Measurements from ENCODE around the gene GUCY1A2. TPM values are rescaled to one million over a fixed set of nuclear protein-coding genes. Genes with fewer than 3 reads are reported as not detected.
"Not testable (repeated sequence)": the region's sequence is repeated elsewhere in the genome, so short reads cannot be mapped to it uniquely, and the experiment has no call there.

Gene GUCY1A2
- total RNA-seq, 1 experiment from 2014 or later, result 0.10 TPM

- RAD21 ChIA-PET (ENCODE audit: low non-redundant PET in 1 of 2, low total read pairs in 2 of 2, uncharacterized antibody in 2 of 2, unreplicated experiment in 2 of 2); H3K4me3 ChIP-seq (replicated peaks in 1 of 2; ENCODE audit: low read depth in 1 of 2, low read length in 2 of 2); H2AFZ ChIP-seq (ENCODE audit: low read depth, low read length, poor library complexity, severe bottlenecking); DNase-seq (ENCODE audit: low read depth, low spot score); intact Hi-C loops (cut with micrococcal nuclease); H3K27ac ChIP-seq (ENCODE audit: low read depth, low read length); H3K4me2 ChIP-seq (ENCODE audit: low read length); H3K36me3 ChIP-seq (ENCODE audit: control insufficient read depth in 1 of 2, insufficient read depth in 2 of 2, low read length in 2 of 2); H3K9me3 ChIP-seq (ENCODE audit: control insufficient read depth in 1 of 2, insufficient read depth in 1 of 2, low read depth in 1 of 2, low read length in 2 of 2); BruUV-seq (replicated peaks); CTCF ChIA-PET; POLR2A ChIA-PET; H3K4me1 ChIP-seq (ENCODE audit: control insufficient read depth in 1 of 2, insufficient read depth in 2 of 2, low read length in 2 of 2); H3K9ac ChIP-seq (ENCODE audit: low read length); H4K20me1 ChIP-seq (ENCODE audit: insufficient read depth); H3K79me2 ChIP-seq (ENCODE audit: insufficient read depth, low read length); ATAC-seq; H3K9me2 ChIP-seq (ENCODE audit: insufficient read depth); H3K27me3 ChIP-seq (ENCODE audit: insufficient read depth, low read length): not testable (repeated sequence)
Observed at GRCh38 chr11:106826558-106826957, 191.7 kb downstream of the GUCY1A2 start.

GRCh38 chr11:106821826-106822225 is 196.4 kb downstream of the GUCY1A2 start:
- H3K9me2 ChIP-seq (ENCODE audit: insufficient read depth), result no peaks in the 10 kb centered on the region
- H3K4me2 ChIP-seq (ENCODE audit: low read length), result no peak overlapping the region
- no peaks in the 10 kb centered on the region for H3K4me1 ChIP-seq (ENCODE audit: control insufficient read depth in 1 of 2, insufficient read depth in 2 of 2, low read length in 2 of 2)
- no peaks in the 10 kb centered on the region for H4K20me1 ChIP-seq (ENCODE audit: insufficient read depth)
- intact Hi-C loops (cut with micrococcal nuclease), result no loop called here
- H3K9ac ChIP-seq (ENCODE audit: low read length), result no peak overlapping the region
- ATAC-seq (no peak), DNase-seq (ENCODE audit: low read depth, low spot score) (no peak)
- ChIA-PET RAD21 (ENCODE audit: low non-redundant PET in 1 of 2, low total read pairs in 2 of 2, uncharacterized antibody in 2 of 2, unreplicated experiment in 2 of 2) (no interaction called here), POLR2A (interaction anchor here (0.7 kb wide), 1 partner anchor 826 kb away, joined by 3 read pairs; no protein-coding TSS in a partner anchor), CTCF (no interaction called here)
- H3K9me3 ChIP-seq (ENCODE audit: control insufficient read depth in 1 of 2, insufficient read depth in 1 of 2, low read depth in 1 of 2, low read length in 2 of 2), result no peaks in the 10 kb centered on the region
- H3K36me3 ChIP-seq (ENCODE audit: control insufficient read depth in 1 of 2, insufficient read depth in 2 of 2, low read length in 2 of 2), result no peaks in the 10 kb centered on the region
- H3K79me2 ChIP-seq (ENCODE audit: insufficient read depth, low read length), result no peaks in the 10 kb centered on the region
- H3K27me3 ChIP-seq (ENCODE audit: insufficient read depth, low read length), result no peaks in the 10 kb centered on the region
- H2AFZ ChIP-seq (ENCODE audit: low read depth, low read length, poor library complexity, severe bottlenecking), result no peak overlapping the region
- BruUV-seq (replicated peaks), result no TSS peak
- H3K27ac ChIP-seq (ENCODE audit: low read depth, low read length), result no peak overlapping the region
- no peak overlapping the region for H3K4me3 ChIP-seq (replicated peaks in 1 of 2; ENCODE audit: low read depth in 1 of 2, low read length in 2 of 2)
- no peak for TF ChIP-seq EZH2 (IDR thresholded peaks at IDR 0.05)
- no peak for TF ChIP-seq RAD21 (IDR thresholded peaks at IDR 0.05; ENCODE audit: low read depth)
- no peak for TF ChIP-seq CBX3 (IDR thresholded peaks at IDR 0.05; ENCODE audit: low read depth)
- TF ChIP-seq EZH2phosphoT487 (IDR thresholded peaks at IDR 0.05; ENCODE audit: borderline replicate concordance), result no peak
- TF ChIP-seq FOSL1 (IDR thresholded peaks at IDR 0.05; ENCODE audit: low read depth), result no peak
- no peak for TF ChIP-seq ZNF274 (IDR thresholded peaks at IDR 0.05; ENCODE audit: low read depth, low read length)
- TF ChIP-seq, protein P1, sequence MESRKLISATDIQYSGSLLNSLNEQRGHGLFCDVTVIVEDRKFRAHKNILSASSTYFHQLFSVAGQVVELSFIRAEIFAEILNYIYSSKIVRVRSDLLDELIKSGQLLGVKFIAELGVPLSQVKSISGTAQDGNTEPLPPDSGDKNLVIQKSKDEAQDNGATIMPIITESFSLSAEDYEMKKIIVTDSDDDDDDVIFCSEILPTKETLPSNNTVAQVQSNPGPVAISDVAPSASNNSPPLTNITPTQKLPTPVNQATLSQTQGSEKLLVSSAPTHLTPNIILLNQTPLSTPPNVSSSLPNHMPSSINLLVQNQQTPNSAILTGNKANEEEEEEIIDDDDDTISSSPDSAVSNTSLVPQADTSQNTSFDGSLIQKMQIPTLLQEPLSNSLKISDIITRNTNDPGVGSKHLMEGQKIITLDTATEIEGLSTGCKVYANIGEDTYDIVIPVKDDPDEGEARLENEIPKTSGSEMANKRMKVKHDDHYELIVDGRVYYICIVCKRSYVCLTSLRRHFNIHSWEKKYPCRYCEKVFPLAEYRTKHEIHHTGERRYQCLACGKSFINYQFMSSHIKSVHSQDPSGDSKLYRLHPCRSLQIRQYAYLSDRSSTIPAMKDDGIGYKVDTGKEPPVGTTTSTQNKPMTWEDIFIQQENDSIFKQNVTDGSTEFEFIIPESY (IDR thresholded peaks at IDR 0.05; ENCODE audit: extremely low read depth, insufficient replicate concordance, low read length), result no peak
- no peak for TF ChIP-seq POLR2AphosphoS5 (IDR thresholded peaks at IDR 0.05; ENCODE audit: low read depth, low read length)
- no peak for TF ChIP-seq YY1 (IDR thresholded peaks at IDR 0.05; ENCODE audit: extremely low read depth, insufficient replicate concordance, low read depth, low read length)
- no peak for TF ChIP-seq ZFX (IDR thresholded peaks at IDR 0.05)
- TF ChIP-seq SP1 (IDR thresholded peaks at IDR 0.05; ENCODE audit: low read depth), result no peak
- no peak for TF ChIP-seq CEBPB (IDR thresholded peaks at IDR 0.05; ENCODE audit: low read depth)
- TF ChIP-seq POLR2A (IDR thresholded peaks at IDR 0.05; ENCODE audit: borderline replicate concordance, extremely low read depth, insufficient read depth, insufficient read length), result no peak
- no peak for TF ChIP-seq JUND (IDR thresholded peaks at IDR 0.05)
- no peak for TF ChIP-seq REST (IDR thresholded peaks at IDR 0.05; ENCODE audit: low read depth)
- TF ChIP-seq, protein P2, sequence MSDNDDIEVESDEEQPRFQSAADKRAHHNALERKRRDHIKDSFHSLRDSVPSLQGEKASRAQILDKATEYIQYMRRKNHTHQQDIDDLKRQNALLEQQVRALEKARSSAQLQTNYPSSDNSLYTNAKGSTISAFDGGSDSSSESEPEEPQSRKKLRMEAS (IDR thresholded peaks at IDR 0.05), result no peak
- no peak for TF ChIP-seq ELF1 (IDR thresholded peaks at IDR 0.05; ENCODE audit: borderline replicate concordance, low read depth)
- no peak for TF ChIP-seq SRF (IDR thresholded peaks at IDR 0.05; ENCODE audit: low read depth)
